GM19438 (cell line): Measurements from ENCODE around the gene CNTRL.
"Not testable (repeated sequence)": the region's sequence is repeated elsewhere in the genome, so short reads cannot be mapped to it uniquely, and the experiment has no call there.

Experiments used
- ATAC-seq: cut with Tn5 transposase; IDR thresholded peaks from one replicate; pipeline ENCODE4 v1.9.1; 2021; ENCODE audit warnings: low read depth; ENCODE audit not compliant: unreplicated experiment

Gene CNTRL

GRCh38 chr9:121172726-121173487 lies 98.2 kb downstream of the CNTRL start:
- ATAC-seq = no peak

GRCh38 chr9:121173501-121173900 lies 98.7 kb downstream of the CNTRL start:
- ATAC-seq = no peak

GRCh38 chr9:121178676-121179372 lies 104.1 kb downstream of the CNTRL start:
- no peak for ATAC-seq

- not testable (repeated sequence) for ATAC-seq
Measured at GRCh38 chr9:121179373-121179721, 104.6 kb downstream of the CNTRL start.

- no peak for ATAC-seq
Measured at GRCh38 chr9:121179930-121180681, 105.4 kb downstream of the CNTRL start.

GRCh38 chr9:121182101-121182836 lies 107.5 kb downstream of the CNTRL start:
- ATAC-seq = no peak

DNA sequence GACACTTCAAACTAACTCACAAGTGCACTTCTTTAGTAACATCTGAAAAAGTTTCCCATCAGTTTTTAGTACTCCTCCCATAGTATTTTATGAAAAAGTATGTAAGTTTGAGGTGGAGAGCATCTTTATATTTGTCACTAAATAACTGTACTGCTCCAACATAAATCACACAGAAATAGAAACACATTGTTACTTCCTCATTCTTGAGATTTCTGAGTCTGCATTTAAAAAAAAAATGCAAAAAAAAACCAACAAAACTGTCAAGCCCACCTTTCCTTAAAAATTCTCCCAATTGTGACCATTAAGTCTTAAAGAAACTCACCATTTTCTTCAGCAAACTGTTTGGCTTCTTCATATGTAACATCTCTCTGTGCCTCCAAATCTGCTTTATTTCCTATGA lies 108.2 kb downstream of the CNTRL start:
- ATAC-seq = no peak

DNA sequence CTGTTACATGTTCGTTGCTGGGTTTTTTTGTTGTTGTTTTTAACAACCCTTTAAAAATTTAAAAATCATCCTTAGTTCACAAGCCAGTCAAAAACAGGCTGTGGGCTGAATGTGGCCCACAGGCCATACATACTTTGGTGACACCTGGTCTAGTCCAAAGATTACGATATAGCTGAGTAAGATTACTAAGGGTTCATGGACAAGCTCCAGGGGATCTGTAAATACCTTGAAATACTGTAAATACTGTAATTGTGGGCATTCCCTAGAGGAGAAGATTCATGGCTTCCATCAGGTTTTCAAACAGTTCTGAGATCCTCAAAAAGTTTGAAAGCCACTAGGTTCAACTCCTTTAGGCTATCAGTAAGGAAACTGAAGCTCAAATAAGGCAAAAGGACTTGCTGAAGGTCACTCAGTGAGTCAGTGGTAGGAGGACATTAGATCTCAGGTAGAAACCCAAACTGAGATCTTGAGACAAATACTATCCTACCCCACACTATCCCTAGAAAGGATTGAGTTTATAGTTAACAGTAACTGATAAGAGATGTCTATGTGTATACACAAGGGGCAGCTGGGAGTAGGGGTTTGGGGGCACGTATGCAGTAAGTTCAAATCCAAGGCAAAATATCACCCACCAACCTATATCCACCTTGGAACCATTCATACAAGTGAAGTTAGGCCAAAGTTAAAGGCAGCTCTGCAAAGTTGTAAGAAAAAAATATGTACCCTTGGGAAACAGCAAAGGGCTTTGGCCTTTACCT lies 109.1 kb downstream of the CNTRL start:
- ATAC-seq = no peak

GRCh38 chr9:121184463-121184862 lies 109.7 kb downstream of the CNTRL start:
- no peak for ATAC-seq

GRCh38 chr9:121185178-121185745 lies 110.5 kb downstream of the CNTRL start:
- no peak for ATAC-seq

- no peak for ATAC-seq
Measured at GRCh38 chr9:121185774-121186403, 111.1 kb downstream of the CNTRL start.

DNA sequence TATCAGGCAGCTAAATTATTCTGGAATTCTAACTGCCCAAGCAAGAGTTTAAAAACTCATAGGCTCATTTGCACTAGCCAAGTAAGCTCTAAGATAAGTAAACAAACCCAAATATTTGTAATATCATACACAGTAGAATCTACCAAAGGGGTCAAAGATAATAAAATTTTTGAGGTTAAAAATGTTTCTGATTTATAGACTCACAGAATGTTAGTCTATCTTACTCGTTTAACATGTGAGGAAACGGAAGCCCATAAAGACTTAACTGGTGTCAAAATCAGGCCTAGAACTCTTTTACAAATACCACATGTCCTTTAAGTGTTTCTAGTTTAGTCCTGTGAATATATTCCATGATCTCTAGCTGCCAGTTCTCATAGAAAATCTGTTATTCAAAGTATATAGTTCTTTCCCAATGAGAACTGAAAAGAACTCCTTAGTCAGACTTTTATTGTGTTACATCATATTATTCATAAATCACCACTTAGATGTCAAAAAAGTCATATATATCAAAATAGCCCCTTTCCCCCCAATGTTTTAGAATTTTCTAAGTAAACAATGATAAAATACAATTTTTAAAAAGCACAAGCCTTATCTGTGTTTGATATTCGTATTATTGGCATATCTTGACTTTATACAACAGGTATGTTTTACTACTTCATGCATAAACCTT lies 113.0 kb downstream of the CNTRL start:
- ATAC-seq = no peak

GRCh38 chr9:121189006-121189405 lies 114.3 kb downstream of the CNTRL start:
- no peak for ATAC-seq

DNA sequence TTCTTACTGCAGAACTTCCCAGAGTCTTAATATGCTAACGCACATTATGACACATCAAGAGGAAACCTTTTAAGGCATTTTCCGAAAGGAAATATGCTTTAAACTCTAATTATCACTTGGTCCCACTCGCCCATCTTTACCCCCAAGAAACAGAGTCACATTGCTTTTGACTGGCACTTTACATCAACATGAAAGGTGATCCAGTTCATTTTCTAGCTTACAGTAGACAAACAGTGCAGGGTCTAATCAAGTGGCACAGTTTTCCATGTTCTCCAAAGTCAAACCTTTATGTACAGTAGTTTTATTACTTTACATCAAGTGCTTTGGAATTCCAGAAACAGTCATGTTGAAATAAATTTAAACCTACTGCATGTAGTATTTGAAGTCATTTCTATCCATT lies 114.9 kb downstream of the CNTRL start:
- ATAC-seq = no peak

DNA sequence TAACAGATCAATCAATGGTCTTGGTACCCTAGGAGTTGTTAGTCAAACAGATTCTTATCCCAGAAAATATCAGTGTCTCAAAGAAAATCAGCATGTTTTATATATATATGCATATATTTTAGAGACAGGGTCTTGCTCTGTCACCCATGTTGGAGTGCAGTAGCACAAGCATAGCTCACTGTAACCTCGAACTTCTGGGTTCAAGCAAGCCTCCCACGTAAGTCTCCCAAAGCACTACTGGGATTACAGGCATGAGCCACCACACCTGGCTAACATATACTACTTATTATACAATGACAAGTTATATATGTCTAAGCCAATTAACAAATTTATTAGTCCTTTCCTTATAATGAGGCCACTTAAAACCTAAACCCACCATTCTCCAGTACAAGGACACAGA lies 116.5 kb downstream of the CNTRL start:
- no peak for ATAC-seq

GRCh38 chr9:121192518-121192917 lies 117.8 kb downstream of the CNTRL start:
- ATAC-seq = no peak

- ATAC-seq = no peak
Measured at GRCh38 chr9:121192959-121193640, 118.3 kb downstream of the CNTRL start.

DNA sequence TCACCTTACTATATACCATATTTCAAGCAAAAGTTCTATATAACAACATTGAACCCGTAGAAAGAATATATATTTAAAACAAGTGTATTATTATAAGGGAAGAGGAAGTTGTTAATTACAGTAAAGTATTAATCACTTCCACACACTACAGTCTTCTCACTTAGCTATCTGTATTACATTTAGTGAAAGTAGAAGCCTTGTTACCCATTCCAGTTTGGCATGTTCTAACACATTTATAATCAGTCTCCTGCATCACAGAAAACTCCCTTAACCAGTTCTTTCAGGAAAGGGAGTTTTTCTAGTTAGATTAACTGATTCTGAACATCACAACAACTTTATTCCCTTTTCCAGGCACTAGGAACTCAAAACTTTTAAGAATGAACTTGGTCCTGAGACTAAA lies 120.0 kb downstream of the CNTRL start:
- ATAC-seq = no peak
